GM19025 (cell line): Measurements from ENCODE around the gene KLHL18.

ENCODE experiments used
- ATAC-seq: cut with Tn5 transposase; IDR thresholded peaks from one replicate; pipeline ENCODE4 v1.9.1; 2021; ENCODE audit warnings: mild to moderate bottlenecking, low read depth, moderate library complexity; ENCODE audit not compliant: unreplicated experiment

Gene KLHL18

GRCh38 chr3:47385007-47385406, 102.3 kb downstream of the KLHL18 start:
- ATAC-seq, result no peak

- ATAC-seq, result no peak
These were observed 103.1 kb downstream of the KLHL18 start for GRCh38 chr3:47385796-47386195.

GRCh38 chr3:47392933-47393332, 110.2 kb downstream of the KLHL18 start:
- ATAC-seq, result no peak

GRCh38 chr3:47394140-47394870, 111.6 kb downstream of the KLHL18 start:
- no peak for ATAC-seq

GRCh38 chr3:47394881-47395280, 112.1 kb downstream of the KLHL18 start:
- no peak for ATAC-seq
